ENCODE results near the gene MMP28. TPM values are rescaled to one million over a fixed set of nuclear protein-coding genes. Genes with fewer than 3 reads are reported as not detected.
"Not testable (repeated sequence)": the region's sequence is repeated elsewhere in the genome, so short reads cannot be mapped to it uniquely, and the experiment has no call there.

The MMP28 gene
- total RNA-seq, 1 experiment from 2014 or later: 0.12 TPM

DNA sequence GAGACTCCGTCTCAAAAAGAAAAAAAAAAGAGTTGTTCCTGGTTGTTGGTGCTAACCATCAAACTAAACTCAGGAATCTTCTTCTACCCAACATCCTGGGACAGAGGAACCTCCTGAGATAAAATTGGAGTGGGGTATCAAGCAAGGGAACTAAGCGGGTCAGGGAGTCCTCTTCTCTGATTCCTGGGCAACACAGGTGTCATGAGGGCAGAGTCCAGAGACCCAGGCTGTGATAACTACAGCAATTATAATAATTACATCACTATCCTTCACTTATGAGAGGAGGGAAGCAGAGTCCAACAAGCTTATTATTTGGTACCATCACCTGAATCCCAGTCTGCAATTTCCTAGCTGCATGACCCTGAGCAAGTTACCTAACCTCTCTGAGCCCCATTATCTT lies 26.6 kb downstream of the MMP28 start:
- no peak for DNase-seq (ENCODE audit: extremely low read depth, low read depth)

GRCh38 chr17:35766903-35767510 lies 28.4 kb downstream of the MMP28 start:
- peak; percentile 47 for DNase-seq (ENCODE audit: extremely low read depth, low read depth)

GRCh38 chr17:35766489-35766877 lies 29.0 kb downstream of the MMP28 start:
- DNase-seq (ENCODE audit: extremely low read depth, low read depth): no peak

- DNase-seq (ENCODE audit: extremely low read depth, low read depth): no peak
These were observed 29.5 kb downstream of the MMP28 start for GRCh38 chr17:35765756-35766488.

GRCh38 chr17:35765086-35765710 lies 30.2 kb downstream of the MMP28 start:
- DNase-seq (ENCODE audit: extremely low read depth, low read depth): no peak

- DNase-seq (ENCODE audit: extremely low read depth, low read depth): peak; percentile 85
These were observed 31.1 kb downstream of the MMP28 start for GRCh38 chr17:35764123-35764991.

- DNase-seq (ENCODE audit: extremely low read depth, low read depth): no peak
These were observed 31.7 kb downstream of the MMP28 start for GRCh38 chr17:35763767-35764122.

GRCh38 chr17:35761601-35762000 lies 33.8 kb downstream of the MMP28 start:
- no peak for DNase-seq (ENCODE audit: extremely low read depth, low read depth)

DNA sequence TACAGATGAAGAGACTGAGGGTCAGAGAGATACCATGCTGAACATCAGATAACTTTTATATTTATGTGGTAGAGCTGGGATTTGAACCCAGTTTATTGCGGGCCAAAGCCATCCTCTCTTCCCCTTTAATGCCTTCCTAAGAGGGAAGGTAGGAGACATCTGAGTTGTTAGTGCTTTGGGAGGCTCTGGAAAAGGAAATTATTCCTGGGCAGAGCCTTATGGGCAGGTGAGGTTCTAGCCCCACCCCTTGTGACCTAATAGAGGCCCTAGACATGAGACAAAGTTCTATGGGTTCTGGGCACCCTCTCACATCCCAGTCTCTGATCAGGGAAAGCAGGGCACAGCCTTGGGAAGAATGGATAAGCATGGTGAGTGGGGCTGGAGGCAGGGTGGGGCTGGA lies 34.9 kb downstream of the MMP28 start, which contains the start of gene C17orf50:
Gene C17orf50 (plus strand): TSS at position 301 of the 400 bp plus-strand sequence. CDS start 55 bp downstream, at position 356.
- DNase-seq (ENCODE audit: extremely low read depth, low read depth): no peak

GRCh38 chr17:35757243-35757642 lies 38.2 kb downstream of the MMP28 start:
- DNase-seq (ENCODE audit: extremely low read depth, low read depth): no peak

- DNase-seq (ENCODE audit: extremely low read depth, low read depth): no peak
These were observed 42.3 kb downstream of the MMP28 start, which contains the start of gene GAS2L2 for GRCh38 chr17:35752945-35753764. Gene GAS2L2, minus strand, starts transcription at chr17:35753239. Its CDS starts 389 bp downstream, at chr17:35752850.

GRCh38 chr17:35752471-35752870 lies 43.0 kb downstream of the MMP28 start:
- no peak for DNase-seq (ENCODE audit: extremely low read depth, low read depth)

DNA sequence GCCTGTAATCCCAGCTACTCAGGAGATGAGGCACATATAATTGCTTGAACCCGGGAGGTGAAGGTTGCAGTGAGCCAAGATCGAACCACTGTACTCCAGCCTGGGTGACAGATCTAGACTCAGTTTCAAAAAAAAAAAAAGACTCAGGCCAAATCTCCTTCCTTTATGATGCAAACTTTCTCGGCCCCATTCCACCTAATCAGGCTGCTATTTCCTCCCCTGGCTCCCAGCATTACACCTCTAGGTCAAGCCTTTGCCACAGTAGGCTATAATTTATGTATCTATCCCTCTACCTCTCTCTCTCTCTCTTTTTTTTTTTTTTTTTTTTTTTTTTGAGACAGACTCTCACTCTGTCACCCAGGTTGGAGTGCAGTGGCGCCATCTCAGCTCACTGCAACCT lies 43.9 kb downstream of the MMP28 start:
- not testable (repeated sequence) for DNase-seq (ENCODE audit: extremely low read depth, low read depth)

- no peak for DNase-seq (ENCODE audit: extremely low read depth, low read depth)
These were observed 44.7 kb downstream of the MMP28 start for GRCh38 chr17:35750526-35751395.

GRCh38 chr17:35749560-35750412 lies 45.7 kb downstream of the MMP28 start:
- no peak for DNase-seq (ENCODE audit: extremely low read depth, low read depth)

- DNase-seq (ENCODE audit: extremely low read depth, low read depth): no peak
These were observed 46.5 kb downstream of the MMP28 start for GRCh38 chr17:35748979-35749378.

DNA sequence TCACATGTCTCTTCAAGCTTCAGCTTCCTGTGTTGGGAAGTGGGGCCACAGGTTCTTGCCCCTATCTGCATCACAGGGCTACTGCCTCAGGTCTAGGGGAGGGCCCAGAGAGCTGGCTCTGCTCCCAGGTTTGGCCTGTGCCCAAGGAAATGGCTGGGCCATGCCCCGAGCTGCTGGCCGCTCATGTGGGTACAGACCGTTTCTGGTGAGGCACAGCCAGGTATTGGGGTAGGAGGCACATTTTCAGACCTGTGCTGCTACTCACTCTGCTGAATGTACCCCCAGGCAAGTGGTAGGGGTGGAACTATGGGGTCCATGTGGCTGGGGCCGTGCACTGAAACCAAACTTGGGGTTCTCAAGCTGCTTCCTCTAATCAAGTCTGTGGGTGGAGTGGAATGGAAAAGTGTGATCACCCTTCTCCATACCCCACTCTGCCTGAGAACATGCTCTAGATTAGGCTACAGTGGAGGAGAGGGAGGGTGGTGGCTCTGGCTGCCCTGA lies 47.0 kb downstream of the MMP28 start:
- no peak for DNase-seq (ENCODE audit: extremely low read depth, low read depth)

- DNase-seq (ENCODE audit: extremely low read depth, low read depth): peak; percentile 75
These were observed 47.9 kb downstream of the MMP28 start for GRCh38 chr17:35747540-35748017.

All from NCI-H460 (cell line).